HUES48 (cell line): ENCODE data around the gene NRCAM.

Experiments
- H3K27ac ChIP-seq: one replicate; pipeline ENCODE4 v1.7.0; 2013; ENCODE audit warnings: low read depth, low read length, inconsistent platforms
- H3K27me3 ChIP-seq: 2 replicates; pipeline ENCODE4 v1.6.1; 2013; ENCODE audit warnings: mild to moderate bottlenecking, low read length; ENCODE audit not compliant: control insufficient read depth, insufficient read depth
- H3K36me3 ChIP-seq: 2 replicates; pipeline ENCODE4 v1.6.1; 2013; ENCODE audit warnings: low read length; ENCODE audit not compliant: control insufficient read depth, insufficient read depth
- H3K4me1 ChIP-seq: 2 replicates; pipeline ENCODE4 v1.6.1; 2013; ENCODE audit warnings: mild to moderate bottlenecking, low read length; ENCODE audit not compliant: control insufficient read depth, insufficient read depth
- H3K4me3 ChIP-seq: 2 replicates; pipeline ENCODE4 v1.5.1; 2013; ENCODE audit warnings: mild to moderate bottlenecking, low read depth, low read length
- H3K9ac ChIP-seq: 2 replicates; pipeline ENCODE4 v1.6.1; 2013; ENCODE audit warnings: mild to moderate bottlenecking, low read depth, low read length, moderate library complexity
- H3K9me3 ChIP-seq: 2 replicates; pipeline ENCODE4 v1.6.1; 2013; ENCODE audit warnings: low read length; ENCODE audit not compliant: control insufficient read depth, insufficient read depth

Gene NRCAM

DNA sequence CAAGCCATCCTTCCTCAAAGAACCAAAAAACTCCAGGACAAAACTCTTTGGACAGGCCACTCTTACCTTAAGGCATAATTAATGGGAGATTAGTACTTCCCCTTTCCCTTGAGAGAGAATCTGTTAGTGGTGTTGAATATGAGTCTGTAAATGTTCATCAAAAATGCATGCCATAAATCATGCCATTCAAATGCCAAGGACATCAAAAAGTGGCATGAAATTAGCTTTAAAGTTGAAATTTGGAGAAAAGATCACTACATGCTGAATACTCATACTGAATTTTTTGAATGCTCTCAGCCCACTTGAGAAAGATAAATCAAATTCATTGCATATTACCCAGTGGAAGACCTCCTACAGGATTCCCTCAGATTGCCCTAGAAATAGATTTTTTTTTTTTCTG lies 6.7 kb downstream of the NRCAM start:
- H3K27me3 ChIP-seq = peaks cover 16% of the 10 kb centered on the region
- peak overlapping the region; percentile 33; the same call in 1 of the 2 replicates for H3K4me3 ChIP-seq
- H3K4me1 ChIP-seq = peaks cover 23% of the 10 kb centered on the region
- H3K9ac ChIP-seq = no peak overlapping the region
- H3K36me3 ChIP-seq = no peaks in the 10 kb centered on the region
- no peaks in the 10 kb centered on the region for H3K9me3 ChIP-seq
- H3K27ac ChIP-seq = peak overlapping the region; percentile 4

GRCh38 chr7:108448584-108449505 lies 7.4 kb downstream of the NRCAM start:
- Histone ChIP-seq H3K9me3 (no peaks in the 10 kb centered on the region), H3K27me3 (peaks cover 10% of the 10 kb centered on the region), H3K4me3 (no peak overlapping the region), H3K27ac (peak overlapping the region; percentile 63), H3K9ac (no peak overlapping the region), H3K36me3 (no peaks in the 10 kb centered on the region), H3K4me1 (peaks cover 17% of the 10 kb centered on the region)

GRCh38 chr7:108442039-108442568 lies 14.1 kb downstream of the NRCAM start:
- Histone ChIP-seq H3K36me3 (no peaks in the 10 kb centered on the region), H3K9me3 (no peaks in the 10 kb centered on the region), H3K9ac (no peak overlapping the region), H3K4me1 (no peaks in the 10 kb centered on the region), H3K27ac (no peak overlapping the region), H3K27me3 (no peaks in the 10 kb centered on the region), H3K4me3 (no peak overlapping the region)

DNA sequence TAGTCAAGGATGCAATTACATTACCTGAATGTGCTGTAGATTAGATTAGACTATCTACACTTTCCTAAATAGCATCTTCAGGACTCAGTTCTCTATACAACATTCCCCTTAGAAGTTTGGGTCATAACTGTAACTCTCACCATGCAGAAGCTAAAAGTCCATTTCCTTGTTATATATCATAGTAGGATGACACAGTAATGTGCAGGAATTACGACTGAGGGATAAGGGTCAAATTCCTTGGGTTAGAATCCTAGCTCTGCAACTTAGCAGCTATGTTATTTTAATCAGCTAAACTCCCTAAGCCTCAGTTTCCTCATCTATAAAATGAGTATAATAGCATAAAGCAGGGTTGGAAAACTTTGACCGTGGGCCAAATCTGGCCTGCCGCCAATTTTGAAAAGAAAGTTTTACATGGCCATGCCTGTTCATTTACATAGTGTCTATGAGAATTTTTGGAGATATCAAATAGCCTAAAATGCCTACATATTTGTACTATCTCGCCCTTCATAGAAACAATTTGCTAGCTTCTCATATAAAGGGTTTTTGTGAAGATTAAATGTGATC lies 14.8 kb downstream of the NRCAM start:
- H3K4me3 ChIP-seq = no peak overlapping the region
- H3K36me3 ChIP-seq = no peaks in the 10 kb centered on the region
- H3K27ac ChIP-seq = no peak overlapping the region
- no peaks in the 10 kb centered on the region for H3K9me3 ChIP-seq
- H3K4me1 ChIP-seq = no peaks in the 10 kb centered on the region
- H3K27me3 ChIP-seq = no peaks in the 10 kb centered on the region
- H3K9ac ChIP-seq = no peak overlapping the region

- Histone ChIP-seq H3K27ac (no peak overlapping the region), H3K4me3 (no peak overlapping the region), H3K4me1 (no peaks in the 10 kb centered on the region), H3K9ac (no peak overlapping the region), H3K9me3 (no peaks in the 10 kb centered on the region), H3K36me3 (no peaks in the 10 kb centered on the region), H3K27me3 (no peaks in the 10 kb centered on the region)
Measured at GRCh38 chr7:108440613-108441012, 15.6 kb downstream of the NRCAM start.

DNA sequence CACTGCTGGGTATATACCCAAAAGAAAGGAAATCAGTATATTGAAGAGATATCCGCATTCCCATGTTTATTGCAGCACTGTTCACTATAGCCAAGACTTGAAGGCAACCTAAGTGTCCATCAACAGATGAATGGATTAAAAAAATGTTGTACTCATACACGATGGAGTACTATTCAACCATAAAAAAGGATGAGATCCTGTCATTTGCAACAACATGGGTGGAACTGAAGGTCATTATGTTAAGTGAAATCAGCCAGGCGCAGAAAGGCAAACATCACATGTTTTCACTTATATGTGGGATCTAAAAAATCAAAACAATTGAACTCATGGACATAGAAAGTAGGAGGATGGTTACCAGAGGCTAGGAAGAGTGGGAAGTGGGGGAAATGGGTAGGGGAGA lies 19.3 kb downstream of the NRCAM start:
- Histone ChIP-seq H3K4me3 (no peak overlapping the region), H3K36me3 (no peaks in the 10 kb centered on the region), H3K27me3 (no peaks in the 10 kb centered on the region)

GRCh38 chr7:108434010-108434409 lies 22.2 kb downstream of the NRCAM start:
- Histone ChIP-seq H3K4me3 (no peak overlapping the region), H3K27ac (no peak overlapping the region), H3K36me3 (no peaks in the 10 kb centered on the region), H3K4me1 (no peaks in the 10 kb centered on the region), H3K9me3 (no peaks in the 10 kb centered on the region), H3K27me3 (no peaks in the 10 kb centered on the region), H3K9ac (no peak overlapping the region)

More for the DNA sequence above, 19.3 kb downstream of the NRCAM start:
- Histone ChIP-seq H3K4me1 (no peaks in the 10 kb centered on the region), H3K9me3 (no peaks in the 10 kb centered on the region), H3K9ac (no peak overlapping the region), H3K27ac (no peak overlapping the region)

GRCh38 chr7:108431099-108431498 lies 25.1 kb downstream of the NRCAM start:
- no peak overlapping the region for H3K4me3 ChIP-seq
- no peaks in the 10 kb centered on the region for H3K4me1 ChIP-seq
- no peak overlapping the region for H3K9ac ChIP-seq
- no peaks in the 10 kb centered on the region for H3K27me3 ChIP-seq
- no peaks in the 10 kb centered on the region for H3K9me3 ChIP-seq
- no peaks in the 10 kb centered on the region for H3K36me3 ChIP-seq
- no peak overlapping the region for H3K27ac ChIP-seq

GRCh38 chr7:108430664-108431063 lies 25.6 kb downstream of the NRCAM start:
- Histone ChIP-seq H3K27me3 (no peaks in the 10 kb centered on the region), H3K27ac (no peak overlapping the region), H3K4me1 (no peaks in the 10 kb centered on the region), H3K36me3 (no peaks in the 10 kb centered on the region), H3K9ac (no peak overlapping the region), H3K9me3 (no peaks in the 10 kb centered on the region), H3K4me3 (no peak overlapping the region)

- Histone ChIP-seq H3K4me1 (no peaks in the 10 kb centered on the region), H3K9ac (no peak overlapping the region), H3K27me3 (no peaks in the 10 kb centered on the region), H3K9me3 (no peaks in the 10 kb centered on the region), H3K4me3 (no peak overlapping the region), H3K36me3 (no peaks in the 10 kb centered on the region), H3K27ac (no peak overlapping the region)
Measured at GRCh38 chr7:108427766-108428165, 28.5 kb downstream of the NRCAM start.

DNA sequence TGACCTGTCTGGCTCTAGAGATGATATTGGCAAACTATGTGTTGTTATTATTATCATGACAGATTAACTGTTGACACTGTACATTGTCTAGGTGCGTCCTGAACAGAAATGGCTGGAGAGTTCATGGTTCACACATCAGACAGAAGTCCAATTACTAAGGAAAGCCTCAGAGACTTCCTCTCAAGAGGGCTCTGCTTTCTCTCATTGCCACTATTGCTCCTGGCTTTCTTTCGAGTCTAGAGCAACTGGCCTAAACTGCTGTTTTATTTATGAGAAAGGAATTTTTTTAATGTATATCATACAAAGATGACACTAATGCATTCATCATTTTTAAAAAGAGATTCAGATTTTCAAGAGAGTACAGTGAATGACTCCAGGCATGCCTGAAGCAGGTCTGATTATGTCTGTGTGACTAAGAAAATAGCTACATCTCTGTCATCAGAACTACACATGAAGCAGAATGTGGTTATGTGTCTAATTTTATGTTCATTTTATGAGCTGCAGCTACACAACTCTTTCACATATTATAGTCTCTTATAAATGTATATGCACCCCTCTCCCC lies 30.4 kb downstream of the NRCAM start:
- no peaks in the 10 kb centered on the region for H3K27me3 ChIP-seq
- no peaks in the 10 kb centered on the region for H3K9me3 ChIP-seq
- H3K9ac ChIP-seq = no peak overlapping the region
- H3K36me3 ChIP-seq = no peaks in the 10 kb centered on the region
- no peak overlapping the region for H3K4me3 ChIP-seq
- H3K27ac ChIP-seq = no peak overlapping the region
- no peaks in the 10 kb centered on the region for H3K4me1 ChIP-seq
